Naive thymus-derived CD4-positive, alpha-beta T cell (primary cell): ENCODE measurements around the gene CRISP1. TPM values are rescaled to one million over a fixed set of nuclear protein-coding genes. Genes with fewer than 3 reads are reported as not detected.
"Not testable (repeated sequence)": the region's sequence is repeated elsewhere in the genome, so short reads cannot be mapped to it uniquely, and the experiment has no call there.

Experiments used
- ATAC-seq: fragments of 150-1000 bp; cut with Tn5 transposase; 2 replicates; pipeline ENCODE4 v1.10.0; 2021; ENCODE audit warnings: mild to moderate bottlenecking, moderate library complexity
- CTCF ChIA-PET: fragments of 350-600 bp; sonication (Branson Sonifier 250); formaldehyde crosslinking; loops from one replicate; lab custom pipeline; 2021; ENCODE audit warnings: antibody characterized with exemption; lab: Charles Lee
- POLR2A ChIA-PET: fragments of 350-600 bp; sonication (Branson Sonifier 250); formaldehyde crosslinking; loops from one replicate; lab custom pipeline; 2021; ENCODE audit warnings: antibody characterized with exemption, inconsistent platforms; lab: Charles Lee
- DNase-seq, 9 donors: peaks; one replicate each; pipeline versions ENCODE4 v3.0.0 to v3.0.0-alpha.2; 2020 to 2022; ENCODE audit warnings: mixed read lengths in 1 of 9
- H3K27ac ChIP-seq: one replicate; pipeline ENCODE4 v1.7.0; 2013; ENCODE audit warnings: mild to moderate bottlenecking, low read depth, low read length, moderate library complexity
- H3K27me3 ChIP-seq, 2 donors: one replicate each; pipeline ENCODE4 v1.7.0; 2013; ENCODE audit warnings: low read length in 2 of 2, mild to moderate bottlenecking in 2 of 2, moderate library complexity in 2 of 2; ENCODE audit not compliant: control insufficient read depth in 2 of 2, insufficient read depth in 2 of 2
- H3K36me3 ChIP-seq, 3 experiments: 1 replicate in 2 of 3; 2 replicates in 1 of 3; pipeline ENCODE4 v1.7.0; 2013; ENCODE audit warnings: low read length in 3 of 3, mild to moderate bottlenecking in 3 of 3, moderate library complexity in 1 of 3; ENCODE audit not compliant: insufficient read depth in 3 of 3, control insufficient read depth in 2 of 3
- H3K4me1 ChIP-seq, 2 donors: one replicate each; pipeline ENCODE4 v1.7.0; 2013; ENCODE audit warnings: low read length in 2 of 2, mild to moderate bottlenecking in 2 of 2, moderate library complexity in 1 of 2; ENCODE audit not compliant: control insufficient read depth in 2 of 2, insufficient read depth in 2 of 2
- H3K4me3 ChIP-seq: 2 replicates; pipeline ENCODE4 v1.7.0; 2013; ENCODE audit warnings: mild to moderate bottlenecking, low read length
- H3K9me3 ChIP-seq, 3 experiments: 1 replicate in 2 of 3; 2 replicates in 1 of 3; pipeline ENCODE4 v1.7.0; 2013; ENCODE audit warnings: low read length in 3 of 3; ENCODE audit not compliant: control insufficient read depth in 2 of 3
- H3K27ac Mint-ChIP-seq, 9 donors: one replicate each; pipeline ENCODE4 v1.8.0; 2020 to 2022; ENCODE audit warnings: mixed read lengths in 9 of 9, mild to moderate bottlenecking in 8 of 9, moderate library complexity in 5 of 9, inconsistent platforms in 2 of 9
- H3K27me3 Mint-ChIP-seq, 5 donors: one replicate each; pipeline ENCODE4 v1.8.0; 2021 to 2022; ENCODE audit warnings: mixed read lengths in 5 of 5, mild to moderate bottlenecking in 1 of 5
- H3K36me3 Mint-ChIP-seq, 5 donors: one replicate each; pipeline ENCODE4 v1.8.0; 2020 to 2022; ENCODE audit warnings: mixed read lengths in 5 of 5, mild to moderate bottlenecking in 3 of 5, inconsistent platforms in 1 of 5
- H3K4me1 Mint-ChIP-seq, 7 donors: one replicate each; pipeline ENCODE4 v1.8.0; 2020 to 2022; ENCODE audit warnings: mixed read lengths in 7 of 7, mild to moderate bottlenecking in 3 of 7, inconsistent platforms in 1 of 7
- H3K4me3 Mint-ChIP-seq, 10 donors: one replicate each; pipeline ENCODE4 v1.8.0; 2020 to 2022; ENCODE audit warnings: mild to moderate bottlenecking in 10 of 10, mixed read lengths in 10 of 10, moderate library complexity in 6 of 10, inconsistent platforms in 2 of 10
- H3K9me3 Mint-ChIP-seq, 11 donors: one replicate each; pipeline ENCODE4 v1.8.0; 2020 to 2022; ENCODE audit warnings: mixed read lengths in 11 of 11, mild to moderate bottlenecking in 4 of 11, inconsistent platforms in 1 of 11, moderate library complexity in 1 of 11
- intact Hi-C, 2 donors: fragments of 100-400 bp; cut with micrococcal nuclease; formaldehyde crosslinking; loops; one replicate each; pipeline ENCODE4 v1.15.1; 2023
- polyA plus RNA-seq, 2 donors: library from polyadenylated mRNA; unstranded; fragments of 300-500 nt; fragmentation: Illumina TruSeq; gene quantifications; one replicate each; pipeline ENCODE4 v1.2.3, GENCODE V29; 2021
- total RNA-seq, 6 experiments: library from RNA in 5 of 6; stranded (reverse) in 5 of 6; gene quantifications; 1 replicate in 5 of 6; 2 replicates in 1 of 6; pipeline ENCODE4 v1.2.3 and lab custom pipeline; 2021 to 2026

The CRISP1 gene
- total and polyA plus RNA-seq, 7 experiments from 2014 or later, result not detected

GRCh38 chr6:49815166-49815565 lies 51.2 kb downstream of the CRISP1 start:
- no peaks in the 10 kb centered on the region for H3K4me1 Mint-ChIP-seq
- ChIA-PET POLR2A (no interaction called here), CTCF (no interaction called here)

GRCh38 chr6:49813248-49813647 lies 53.1 kb downstream of the CRISP1 start:
- DNase-seq, result no peak
- H3K9me3 Mint-ChIP-seq, result peaks cover 0 to 5% (median 0%) of the 10 kb centered on the region in 11 donors
- ATAC-seq, result no peak
- no peak overlapping the region for H3K4me3 ChIP-seq
- ChIA-PET POLR2A (no interaction called here), CTCF (no interaction called here)
- no peaks in the 10 kb centered on the region for H3K4me1 Mint-ChIP-seq
- H3K36me3 Mint-ChIP-seq, result no peaks in the 10 kb centered on the region
- intact Hi-C loops, result no loop called here
- no peaks in the 10 kb centered on the region for H3K27me3 Mint-ChIP-seq
- no peaks in the 10 kb centered on the region for H3K9me3 ChIP-seq
- no peaks in the 10 kb centered on the region for H3K27me3 ChIP-seq
- no peak overlapping the region for H3K27ac ChIP-seq
- H3K27ac Mint-ChIP-seq, result no peak overlapping the region
- H3K36me3 ChIP-seq, result no peaks in the 10 kb centered on the region
- H3K4me1 ChIP-seq, result no peaks in the 10 kb centered on the region
- H3K4me3 Mint-ChIP-seq, result no peak overlapping the region

More at GRCh38 chr6:49815166-49815565, 51.2 kb downstream of the CRISP1 start:
- no peaks in the 10 kb centered on the region for H3K4me1 ChIP-seq
- H3K4me3 ChIP-seq, result no peak overlapping the region
- no peaks in the 10 kb centered on the region for H3K36me3 Mint-ChIP-seq
- no peaks in the 10 kb centered on the region for H3K9me3 ChIP-seq
- H3K27me3 Mint-ChIP-seq, result no peaks in the 10 kb centered on the region
- H3K9me3 Mint-ChIP-seq, result peaks cover 0 to 5% (median 0%) of the 10 kb centered on the region in 11 donors
- no peak for DNase-seq
- H3K27ac ChIP-seq, result no peak overlapping the region
- ATAC-seq, result no peak
- no peaks in the 10 kb centered on the region for H3K27me3 ChIP-seq
- no peaks in the 10 kb centered on the region for H3K36me3 ChIP-seq
- no peak overlapping the region for H3K4me3 Mint-ChIP-seq
- intact Hi-C loops, result no loop called here
- H3K27ac Mint-ChIP-seq, result no peak overlapping the region

- Histone ChIP-seq H3K9me3 (no peaks in the 10 kb centered on the region), H3K27ac (no peak overlapping the region), H3K4me3 (no peak overlapping the region), H3K4me1 (no peaks in the 10 kb centered on the region), H3K36me3 (no peaks in the 10 kb centered on the region), H3K27me3 (no peaks in the 10 kb centered on the region)
- H3K36me3 Mint-ChIP-seq, result peaks cover 0 to 3% (median 0%) of the 10 kb centered on the region in 5 donors
- CTCF ChIA-PET, result no interaction called here
- no peaks in the 10 kb centered on the region for H3K4me1 Mint-ChIP-seq
- DNase-seq (no peak), ATAC-seq (no peak)
- no peak overlapping the region for H3K27ac Mint-ChIP-seq
- peaks cover 0 to 9% (median 3%) of the 10 kb centered on the region in 11 donors for H3K9me3 Mint-ChIP-seq
- no peaks in the 10 kb centered on the region for H3K27me3 Mint-ChIP-seq
- intact Hi-C loops, result no loop called here
- POLR2A ChIA-PET, result no interaction called here
- no peak overlapping the region for H3K4me3 Mint-ChIP-seq
Measured at GRCh38 chr6:49806145-49806544, 60.2 kb downstream of the CRISP1 start.

GRCh38 chr6:49805246-49805645 lies 61.1 kb downstream of the CRISP1 start:
- Mint-ChIP-seq H3K4me3 (no peak overlapping the region), H3K27ac (no peak overlapping the region), H3K9me3 (peaks cover 0 to 9% (median 3%) of the 10 kb centered on the region in 11 donors), H3K27me3 (no peaks in the 10 kb centered on the region), H3K4me1 (no peaks in the 10 kb centered on the region), H3K36me3 (peaks cover 0 to 3% (median 0%) of the 10 kb centered on the region in 5 donors)
- ChIA-PET CTCF (interaction anchor here (0.8 kb wide), 1 partner anchor 46 kb away, joined by 3 read pairs; no protein-coding TSS in a partner anchor), POLR2A (no interaction called here)
- DNase-seq (no peak), ATAC-seq (no peak)
- Histone ChIP-seq H3K4me3 (no peak overlapping the region), H3K27me3 (no peaks in the 10 kb centered on the region), H3K36me3 (no peaks in the 10 kb centered on the region), H3K27ac (no peak overlapping the region), H3K4me1 (no peaks in the 10 kb centered on the region), H3K9me3 (no peaks in the 10 kb centered on the region)
- intact Hi-C loops, result no loop called here

- CTCF ChIA-PET, result no interaction called here
- H3K27me3 Mint-ChIP-seq, result no peaks in the 10 kb centered on the region
- H3K4me3 ChIP-seq, result no peak overlapping the region
- H3K4me3 Mint-ChIP-seq, result no peak overlapping the region
- H3K27ac Mint-ChIP-seq, result no peak overlapping the region
- no peaks in the 10 kb centered on the region for H3K36me3 Mint-ChIP-seq
- H3K27me3 ChIP-seq, result no peaks in the 10 kb centered on the region
- POLR2A ChIA-PET, result no interaction called here
- no peaks in the 10 kb centered on the region for H3K9me3 ChIP-seq
- ATAC-seq (no peak), DNase-seq (no peak)
- H3K4me1 Mint-ChIP-seq, result no peaks in the 10 kb centered on the region
- peaks cover 0 to 5% (median 0%) of the 10 kb centered on the region in 11 donors for H3K9me3 Mint-ChIP-seq
- no peaks in the 10 kb centered on the region for H3K36me3 ChIP-seq
- no peaks in the 10 kb centered on the region for H3K4me1 ChIP-seq
- intact Hi-C loops, result no loop called here
- H3K27ac ChIP-seq, result no peak overlapping the region
Measured at GRCh38 chr6:49801525-49801924, 64.8 kb downstream of the CRISP1 start.

GRCh38 chr6:49799090-49799489 lies 67.2 kb downstream of the CRISP1 start:
- H3K36me3 ChIP-seq, result no peaks in the 10 kb centered on the region
- ATAC-seq, result no peak
- no peak overlapping the region for H3K4me3 ChIP-seq
- Mint-ChIP-seq H3K4me1 (no peaks in the 10 kb centered on the region), H3K36me3 (no peaks in the 10 kb centered on the region), H3K27me3 (no peaks in the 10 kb centered on the region), H3K9me3 (peaks cover 0 to 5% (median 2%) of the 10 kb centered on the region in 11 donors), H3K4me3 (no peak overlapping the region), H3K27ac (no peak overlapping the region)
- H3K27ac ChIP-seq, result no peak overlapping the region
- H3K9me3 ChIP-seq, result no peaks in the 10 kb centered on the region
- POLR2A ChIA-PET, result no interaction called here
- no peak for DNase-seq
- CTCF ChIA-PET, result no interaction called here
- intact Hi-C loops, result no loop called here
- no peaks in the 10 kb centered on the region for H3K4me1 ChIP-seq
- H3K27me3 ChIP-seq, result no peaks in the 10 kb centered on the region

- H3K27me3 ChIP-seq, ATAC-seq, CTCF ChIA-PET, intact Hi-C loops, H3K9me3 Mint-ChIP-seq, H3K4me3 ChIP-seq, H3K9me3 ChIP-seq, H3K36me3 ChIP-seq, H3K36me3 Mint-ChIP-seq, H3K4me3 Mint-ChIP-seq, DNase-seq, H3K27me3 Mint-ChIP-seq, POLR2A ChIA-PET, H3K4me1 ChIP-seq, H3K27ac Mint-ChIP-seq, H3K27ac ChIP-seq, H3K4me1 Mint-ChIP-seq: not testable (repeated sequence)
Measured at GRCh38 chr6:49796842-49797455, 69.4 kb downstream of the CRISP1 start.
